HepG2 (cell line): Measurements from ENCODE around the gene USP19. TPM values are rescaled to one million over a fixed set of nuclear protein-coding genes. Genes with fewer than 3 reads are reported as not detected.

Experiments used
- ARID2 ChIP-seq: sonication (generic); formaldehyde crosslinking; IDR thresholded peaks from 2 replicates; pipeline ENCODE4 v1.8.1; 2022; ENCODE audit warnings: mild to moderate bottlenecking, missing genetic modification reagents, borderline replicate concordance
- ARID3A ChIP-seq: IDR thresholded peaks from 2 replicates; pipeline ENCODE4 v1.6.1; 2012; ENCODE audit warnings: low read depth, low read length, improper control_type of control experiment
- CREB3 ChIP-seq: sonication (generic); formaldehyde crosslinking; IDR thresholded peaks from 2 replicates; pipeline ENCODE4 v1.5.0; 2020; ENCODE audit warnings: missing genetic modification reagents
- FOXJ3 ChIP-seq: sonication (generic); formaldehyde crosslinking; IDR thresholded peaks from 2 replicates; pipeline ENCODE4 v1.4.0; 2020; ENCODE audit warnings: missing genetic modification reagents, mild to moderate bottlenecking, borderline replicate concordance
- HIVEP1 ChIP-seq: sonication (generic); formaldehyde crosslinking; IDR thresholded peaks from 2 replicates; pipeline ENCODE4 v1.4.0; 2020; ENCODE audit warnings: mild to moderate bottlenecking, missing genetic modification reagents
- HOXA5 ChIP-seq: sonication (generic); formaldehyde crosslinking; IDR thresholded peaks from 2 replicates; pipeline ENCODE4 v1.4.0; 2020; ENCODE audit warnings: missing genetic modification reagents
- JUN ChIP-seq: sonication (generic); formaldehyde crosslinking; IDR thresholded peaks from 2 replicates; pipeline ENCODE4 v1.4.0; 2020; ENCODE audit warnings: mild to moderate bottlenecking, missing genetic modification reagents
- KDM1A ChIP-seq: IDR thresholded peaks from 2 replicates; pipeline ENCODE4 v1.6.1; 2016; ENCODE audit warnings: missing compliant biosample characterization
- KDM2A ChIP-seq: sonication (generic); formaldehyde crosslinking; IDR thresholded peaks from 2 replicates; pipeline ENCODE4 v1.4.0; 2020; ENCODE audit warnings: low read depth, missing genetic modification reagents, borderline replicate concordance
- NFE2L1 ChIP-seq: sonication (generic); formaldehyde crosslinking; IDR thresholded peaks from 2 replicates; pipeline ENCODE4 v1.4.0; 2020; ENCODE audit warnings: missing genetic modification reagents, mild to moderate bottlenecking, borderline replicate concordance
- NFKBIZ ChIP-seq: IDR thresholded peaks from 2 replicates; pipeline ENCODE4 v1.6.1; 2018; ENCODE audit warnings: missing genetic modification reagents, missing compliant biosample characterization
- NR1H2 ChIP-seq: sonication (generic); formaldehyde crosslinking; IDR thresholded peaks from 2 replicates; pipeline ENCODE4 v1.8.1; 2022; ENCODE audit warnings: low read depth, missing genetic modification reagents, borderline replicate concordance
- NR2F1 ChIP-seq, 2 experiments: fragments of 450-650 bp in 1 of 2; formaldehyde crosslinking in 1 of 2; IDR thresholded peaks; 2 replicates each; pipeline versions ENCODE4 v1.5.0 to v1.6.1; 2016 to 2020; ENCODE audit warnings: mild to moderate bottlenecking in 1 of 2, missing compliant biosample characterization in 1 of 2, missing genetic modification reagents in 1 of 2, moderate library complexity in 1 of 2
- PPARG ChIP-seq: conservative IDR thresholded peaks from 2 replicates; pipeline ENCODE4 v1.6.1; 2016; ENCODE audit warnings: missing biosample characterization, missing genetic modification reagents
- SOX5 ChIP-seq: IDR thresholded peaks from 2 replicates; pipeline ENCODE4 v1.6.1; 2016; ENCODE audit warnings: borderline replicate concordance
- TOPORS ChIP-seq: sonication (generic); formaldehyde crosslinking; IDR thresholded peaks from 2 replicates; pipeline ENCODE4 v1.8.0; 2023; ENCODE audit warnings: mild to moderate bottlenecking, missing genetic modification reagents
- ZBTB38 ChIP-seq: sonication (generic); formaldehyde crosslinking; IDR thresholded peaks from 2 replicates; pipeline ENCODE4 v1.5.1; 2020; ENCODE audit warnings: mild to moderate bottlenecking, missing genetic modification reagents
- ZGPAT ChIP-seq: IDR thresholded peaks from 2 replicates; pipeline ENCODE4 v1.6.1; 2016; ENCODE audit warnings: mild to moderate bottlenecking
- ZMYM4 ChIP-seq: sonication (generic); formaldehyde crosslinking; IDR thresholded peaks from 2 replicates; pipeline ENCODE4 v1.8.1; 2023; ENCODE audit warnings: mild to moderate bottlenecking, missing genetic modification reagents
- ZNF557 ChIP-seq: sonication (generic); formaldehyde crosslinking; IDR thresholded peaks from 2 replicates; pipeline ENCODE4 v1.4.0; 2020; ENCODE audit warnings: missing genetic modification reagents
- ZNF562 ChIP-seq: sonication (generic); formaldehyde crosslinking; IDR thresholded peaks from 2 replicates; pipeline ENCODE4 v1.8.0; 2022; ENCODE audit warnings: missing genetic modification reagents, borderline replicate concordance
- ZNF580 ChIP-seq: IDR thresholded peaks from 2 replicates; pipeline ENCODE4 v1.6.1; 2016; ENCODE audit warnings: low read depth, borderline replicate concordance
- ZNF703 ChIP-seq: sonication (generic); formaldehyde crosslinking; IDR thresholded peaks from 2 replicates; pipeline ENCODE4 v1.5.1; 2020; ENCODE audit warnings: missing genetic modification reagents, mild to moderate bottlenecking, moderate library complexity, borderline replicate concordance
- ZNF790 ChIP-seq: sonication (generic); formaldehyde crosslinking; IDR thresholded peaks from 2 replicates; pipeline ENCODE4 v1.8.0; 2022; ENCODE audit warnings: missing genetic modification reagents, mild to moderate bottlenecking, borderline replicate concordance
- polyA plus RNA-seq, 8 experiments: library from polyadenylated mRNA; depleted of rRNA in 3 of 8; stranded (reverse) in 7 of 8; unstranded in 1 of 8; fragments of >200 nt; fragmentation: Illumina TruSeq in 4 of 8; extraction: Trizol in 4 of 8; gene quantifications; 2 replicates each; pipeline versions ENCODE4 v1.2.1 to v1.2.3, GENCODE V29; 2011 to 2016; ENCODE audit warnings: low read depth in 4 of 8, missing spikeins in 1 of 8, mixed read lengths in 1 of 8; ENCODE audit not compliant: insufficient read depth in 1 of 8
- total RNA-seq, 5 experiments: library from RNA; depleted of rRNA; stranded (reverse); fragments of >200 nt; fragmentation: Illumina TruSeq; extraction: Trizol; gene quantifications; 2 replicates each; pipeline ENCODE4 v1.2.3, GENCODE V29; 2016; ENCODE audit warnings: low read depth in 1 of 5

The USP19 gene
- total and polyA plus RNA-seq, 2 of the 13 experiments (the other 11 are each of a cell fraction or from before 2014, with no cell fraction given), result 28.3 to 31.7 TPM

GRCh38 chr3:49134471-49135265, 14.0 kb upstream of the USP19 start (continued):
- TF ChIP-seq PPARG (CRISPR knock-in tag), result no peak
- TF ChIP-seq SOX5 (CRISPR knock-in tag), result 0 out of 2 replicates have a peak, but pooled peaks have one; percentile 11
- TF ChIP-seq ZNF790 (CRISPR knock-in tag), result no peak
- no peak for TF ChIP-seq ZBTB38 (CRISPR knock-in tag)
- no peak for TF ChIP-seq ZGPAT (CRISPR knock-in tag)
- no peak for TF ChIP-seq ZNF557 (CRISPR knock-in tag)
- 0 out of 2 replicates have a peak, but pooled peaks have one; percentile 21 for TF ChIP-seq ARID3A
- no peak for TF ChIP-seq KDM2A
- TF ChIP-seq ZNF580 (CRISPR knock-in tag), result 0 out of 2 replicates have a peak, but pooled peaks have one; percentile 2
- TF ChIP-seq TOPORS (CRISPR knock-in tag), result 0 out of 2 replicates have a peak, but pooled peaks have one; percentile 23
- TF ChIP-seq ARID2 (CRISPR knock-in tag), result 0 out of 2 replicates have a peak, but pooled peaks have one; percentile 23
- TF ChIP-seq JUN (CRISPR knock-in tag), result 0 out of 2 replicates have a peak, but pooled peaks have one; percentile 60
- TF ChIP-seq NR2F1 (CRISPR knock-in tag; IDR thresholded peaks at IDR 0.05), result peak; percentile 92 to 96
- peak; percentile 68; the same call in 1 of the 2 replicates for TF ChIP-seq NR1H2
- TF ChIP-seq ZNF703 (CRISPR knock-in tag), result 0 out of 2 replicates have a peak, but pooled peaks have one; percentile 15
- no peak for TF ChIP-seq HIVEP1
- 0 out of 2 replicates have a peak, but pooled peaks have one; percentile 39 for TF ChIP-seq KDM1A
- peak; percentile 44; the same call in 1 of the 2 replicates for TF ChIP-seq ZMYM4 (CRISPR knock-in tag)
- no peak for TF ChIP-seq HOXA5 (CRISPR knock-in tag)
- TF ChIP-seq FOXJ3 (CRISPR knock-in tag), result peak; percentile 43; the same call in 1 of the 2 replicates
- no peak for TF ChIP-seq NFKBIZ (CRISPR knock-in tag)
- TF ChIP-seq CREB3 (CRISPR knock-in tag), result no peak
- no peak for TF ChIP-seq NFE2L1
- TF ChIP-seq ZNF562, result no peak
